ENCODE results near the gene IPP.
"Not testable (repeated sequence)": the region's sequence is repeated elsewhere in the genome, so short reads cannot be mapped to it uniquely, and the experiment has no call there.

The IPP gene

DNA sequence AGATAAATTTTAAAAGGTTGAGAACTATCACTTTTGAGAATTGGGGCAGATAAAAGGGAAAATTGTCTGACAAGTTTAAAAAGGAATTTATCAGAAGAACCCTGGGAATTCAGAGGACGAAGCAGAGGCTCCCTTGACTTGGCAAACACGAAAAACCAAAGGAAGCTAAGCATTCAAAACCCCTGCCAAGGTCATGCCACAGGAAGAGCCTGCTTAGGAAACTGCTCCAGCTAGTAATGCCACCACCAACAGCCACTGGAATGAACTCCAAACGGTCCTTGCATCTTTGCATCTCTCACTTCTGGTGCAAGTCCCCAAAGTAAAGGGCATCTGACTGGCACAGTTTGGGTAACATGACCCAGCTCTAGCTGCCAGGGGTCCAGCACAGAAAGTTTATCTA lies 71.3 kb downstream of the IPP start:
- no peak for DNase-seq

DNA sequence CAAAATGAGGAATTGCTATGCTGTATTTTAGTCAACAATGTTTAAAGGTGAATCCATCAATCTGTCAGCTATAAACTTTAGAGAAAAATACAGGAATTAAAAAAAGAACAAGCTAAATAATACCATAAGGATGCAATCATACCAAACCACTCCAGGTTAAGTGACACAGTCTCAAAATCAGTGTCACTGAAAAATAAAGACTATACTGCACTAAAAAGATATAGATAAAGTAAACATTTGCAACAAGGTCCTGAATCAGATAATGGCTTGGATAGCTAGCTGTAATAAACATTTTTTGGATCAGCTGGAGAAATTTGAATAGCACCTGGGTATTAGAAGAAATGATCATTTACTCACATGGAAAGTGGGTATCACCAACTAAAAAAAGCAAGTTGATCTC lies 72.0 kb downstream of the IPP start:
- no peak for DNase-seq

DNA sequence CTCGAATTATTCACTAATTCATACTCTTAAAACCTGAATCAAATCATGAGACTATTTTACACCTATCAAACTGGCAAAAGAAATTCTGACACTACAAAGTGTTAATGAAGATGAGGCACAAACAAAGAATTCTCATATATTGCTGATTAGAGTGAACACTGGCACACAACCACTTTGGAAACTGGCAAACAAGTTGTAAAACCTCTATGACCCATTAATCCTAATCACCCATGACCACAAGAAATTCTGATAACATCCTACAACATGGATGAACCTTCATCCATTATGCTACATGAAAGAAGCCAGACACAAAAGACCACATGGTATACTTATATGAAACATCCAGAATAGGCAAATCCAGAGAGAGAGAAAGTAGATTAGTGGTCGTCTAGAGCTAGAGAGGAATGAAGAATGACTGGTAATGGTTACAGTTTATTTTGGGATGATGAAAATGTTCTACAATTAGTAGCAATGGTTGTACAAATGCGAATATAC lies 72.7 kb downstream of the IPP start:
- no peak for DNase-seq

DNA sequence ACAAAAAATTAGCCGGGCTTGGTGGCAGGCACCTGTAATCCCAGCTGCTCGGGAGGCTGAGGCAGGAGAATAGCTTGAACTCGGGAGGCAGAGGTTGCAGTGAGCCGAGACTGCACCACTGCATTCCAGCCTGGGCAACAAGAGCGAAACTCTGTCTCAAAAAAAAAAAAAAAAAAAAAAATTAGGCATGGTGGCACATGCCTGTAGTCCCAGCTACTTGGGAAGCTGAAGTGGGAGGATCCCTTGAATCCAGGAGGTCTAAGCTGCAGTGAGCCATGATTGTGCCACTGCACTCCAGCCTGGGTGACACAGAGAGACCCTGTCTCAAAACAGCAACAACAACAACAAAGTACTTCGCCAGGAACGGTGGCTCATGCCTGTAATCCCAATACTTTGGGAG lies 73.9 kb downstream of the IPP start:
- DNase-seq: not testable (repeated sequence)

DNA sequence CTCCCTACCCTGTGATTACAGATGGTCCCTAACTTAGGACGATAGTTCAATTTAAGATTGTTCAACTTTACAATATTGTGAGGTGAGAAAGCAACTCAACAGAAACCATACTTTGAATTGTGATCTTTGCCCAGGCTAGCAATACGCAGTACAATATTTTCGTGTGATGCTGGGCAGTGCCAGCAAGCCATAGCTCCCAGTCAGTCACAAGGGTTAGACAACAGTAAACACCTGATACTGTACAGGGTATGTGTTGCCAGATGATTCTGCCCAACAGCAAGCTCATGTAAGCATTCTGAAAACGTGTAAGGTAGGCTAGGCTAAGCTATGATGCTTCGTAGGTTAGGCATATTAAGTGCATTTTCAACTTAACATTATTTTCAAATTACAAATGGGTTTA lies 76.0 kb downstream of the IPP start:
- DNase-seq: no peak

DNA sequence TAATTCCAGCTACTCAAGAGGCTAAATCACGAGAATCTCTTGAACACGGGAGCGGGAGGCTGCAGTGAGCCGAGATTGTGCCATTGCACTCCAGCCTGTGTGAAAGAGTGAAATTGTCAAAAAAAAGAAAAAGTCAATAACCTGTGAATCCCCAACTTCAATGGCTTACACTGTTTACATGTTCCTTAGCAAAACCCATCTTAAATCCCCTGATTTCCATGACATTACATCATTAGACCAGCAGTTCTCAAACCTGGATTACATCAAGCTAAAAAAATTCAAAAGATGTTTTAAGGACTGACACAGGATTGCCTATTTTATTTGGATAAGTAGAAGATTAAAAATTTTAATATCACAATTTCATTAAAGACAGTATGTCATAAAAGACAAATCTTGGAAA lies 76.5 kb downstream of the IPP start:
- DNase-seq: no peak

DNA sequence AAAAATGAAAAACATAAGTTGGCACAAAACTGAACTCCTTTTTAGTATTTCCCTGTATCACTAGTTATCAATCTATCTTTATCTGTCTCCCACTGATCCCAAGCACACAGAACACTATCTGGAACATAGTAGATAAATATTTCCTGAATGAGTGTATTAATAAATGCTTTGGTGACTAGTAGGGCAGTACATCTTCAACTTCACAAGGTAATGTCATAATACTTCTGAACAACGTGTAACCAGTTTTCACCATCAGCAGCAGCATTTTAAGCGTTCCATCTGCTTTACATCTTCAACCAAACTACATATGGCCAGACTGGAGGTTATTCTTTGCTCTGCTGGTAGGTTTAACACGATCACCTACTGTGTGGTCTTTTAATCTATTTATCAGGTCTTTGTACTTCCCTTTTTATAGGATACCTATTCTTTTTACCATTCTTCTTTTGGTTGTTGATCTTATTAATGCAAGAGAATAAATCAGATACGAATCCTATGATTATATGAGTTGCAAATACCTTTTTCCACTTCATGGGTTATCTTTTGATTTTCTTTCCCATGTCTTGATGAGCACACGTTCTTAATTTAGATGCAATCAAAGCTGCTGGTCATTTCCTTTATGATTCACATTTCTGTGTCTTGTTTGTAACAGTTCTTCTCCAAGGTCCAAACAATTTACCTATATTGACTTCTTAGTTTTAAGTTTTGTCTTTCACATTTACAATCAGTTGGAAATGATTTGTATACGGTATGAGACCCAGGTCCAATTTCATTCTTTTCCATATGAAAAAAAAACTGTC lies 80.4 kb downstream of the IPP start:
- DNase-seq: no peak

DNA sequence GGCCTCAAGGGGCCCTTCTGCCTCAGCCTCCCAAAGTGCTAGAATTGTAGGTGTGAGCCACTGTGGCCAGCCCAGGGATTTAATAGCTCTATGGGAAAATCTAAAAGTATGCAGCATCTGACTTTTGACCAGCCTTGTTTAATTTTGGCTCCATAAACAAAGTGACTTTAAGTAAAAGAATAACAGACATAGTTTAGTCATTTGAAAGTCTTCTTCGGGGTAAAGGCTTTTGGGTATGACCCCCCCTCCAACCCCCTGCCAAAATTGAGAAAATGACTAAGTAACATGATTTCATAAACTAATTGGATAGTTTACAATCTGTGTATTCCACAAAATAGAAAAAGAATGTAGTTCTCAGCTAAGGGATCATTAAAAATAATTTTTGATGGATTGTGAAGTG lies 81.1 kb downstream of the IPP start:
- DNase-seq: no peak

DNA sequence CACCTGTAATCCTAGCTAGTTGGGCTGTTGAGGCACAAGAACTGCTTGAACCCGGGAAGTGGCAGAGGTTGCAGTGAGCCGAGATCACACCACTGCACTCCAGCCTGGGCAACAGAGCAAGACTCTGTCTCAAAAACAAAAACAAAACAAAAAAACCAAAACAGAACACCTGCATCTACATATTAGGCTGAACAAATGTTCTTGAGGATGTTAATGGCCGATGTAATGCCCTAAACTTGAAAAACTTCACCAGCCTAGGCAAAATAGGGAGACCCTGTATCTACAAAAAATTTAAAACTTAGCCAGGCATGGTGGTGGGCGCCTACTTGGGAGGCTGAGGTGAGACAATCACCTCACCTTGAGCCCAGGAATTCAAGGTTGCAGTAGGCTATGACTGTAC lies 81.9 kb downstream of the IPP start:
- no peak for DNase-seq

DNA sequence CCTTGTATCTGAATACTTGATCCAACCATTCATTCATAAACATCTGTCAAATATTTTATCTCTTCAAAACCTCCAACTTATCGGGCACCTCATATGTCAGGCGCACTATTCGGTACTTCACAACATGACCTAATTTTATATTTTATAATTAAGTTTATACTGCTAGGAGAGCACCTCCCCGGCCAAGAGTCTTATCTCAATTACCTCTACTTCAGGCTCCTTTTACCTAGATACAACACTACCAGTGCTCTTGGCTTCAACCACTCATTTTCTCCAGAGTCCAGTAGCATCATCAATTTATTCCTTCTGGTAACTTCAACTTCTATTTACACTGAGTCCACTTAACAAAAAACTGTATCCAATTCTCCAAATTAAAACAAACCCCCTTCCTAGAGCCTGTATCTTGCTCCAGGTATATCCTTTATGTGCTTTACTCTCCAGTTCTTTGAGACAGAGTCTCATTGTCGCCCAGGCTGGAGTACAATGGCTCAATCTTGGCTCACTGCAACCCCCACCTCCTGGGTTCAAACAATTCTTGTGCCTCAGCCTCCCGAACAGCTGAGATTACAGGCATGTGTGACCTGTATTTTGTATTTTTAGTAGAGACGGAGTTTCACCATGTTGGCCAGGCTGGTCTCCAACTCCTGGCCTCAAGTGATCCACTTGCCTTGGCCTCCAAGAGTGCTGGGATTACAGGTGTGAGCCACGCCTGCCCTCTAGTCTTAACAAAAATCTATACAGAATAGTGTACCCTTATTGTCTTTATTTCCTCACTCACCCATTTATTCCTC lies 82.9 kb downstream of the IPP start:
- no peak for DNase-seq

DNA sequence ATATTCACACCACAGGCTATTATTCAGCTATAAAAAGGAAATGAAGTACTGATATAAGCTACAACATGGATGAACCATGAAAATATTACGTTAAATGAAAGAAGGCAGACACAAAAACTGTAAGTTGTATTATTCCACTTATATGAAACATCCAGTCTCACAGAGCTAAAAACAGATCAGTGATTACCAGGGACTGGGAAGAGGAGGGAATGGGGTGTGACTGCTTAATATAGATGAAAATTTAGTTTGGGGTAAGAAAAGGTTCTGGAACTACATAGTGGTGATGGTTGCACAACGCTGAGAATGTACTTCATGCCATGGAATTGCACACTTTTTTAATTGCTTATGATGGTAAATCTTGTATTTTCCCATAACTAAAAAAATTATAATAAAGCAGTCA lies 83.6 kb downstream of the IPP start:
- no peak for DNase-seq

DNA sequence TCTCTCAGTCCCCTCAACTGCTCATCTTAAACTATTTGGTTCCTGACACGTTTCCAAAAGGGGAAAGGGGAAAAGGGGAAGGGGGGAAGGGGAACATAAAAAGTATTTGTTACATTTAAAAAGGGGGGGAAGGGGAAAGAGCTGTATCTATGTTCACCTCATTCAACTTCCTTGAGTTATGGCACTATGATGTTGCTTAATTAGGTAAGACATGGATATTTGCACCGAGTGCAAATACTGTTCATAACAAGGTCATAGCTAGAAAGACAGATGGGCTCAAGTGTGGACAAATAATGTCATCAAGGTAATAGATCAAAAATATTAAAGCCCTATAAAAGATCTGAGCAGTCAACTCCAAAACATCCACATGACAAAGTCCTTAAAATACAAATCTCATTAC lies 90.1 kb downstream of the IPP start:
- no peak for DNase-seq

DNA sequence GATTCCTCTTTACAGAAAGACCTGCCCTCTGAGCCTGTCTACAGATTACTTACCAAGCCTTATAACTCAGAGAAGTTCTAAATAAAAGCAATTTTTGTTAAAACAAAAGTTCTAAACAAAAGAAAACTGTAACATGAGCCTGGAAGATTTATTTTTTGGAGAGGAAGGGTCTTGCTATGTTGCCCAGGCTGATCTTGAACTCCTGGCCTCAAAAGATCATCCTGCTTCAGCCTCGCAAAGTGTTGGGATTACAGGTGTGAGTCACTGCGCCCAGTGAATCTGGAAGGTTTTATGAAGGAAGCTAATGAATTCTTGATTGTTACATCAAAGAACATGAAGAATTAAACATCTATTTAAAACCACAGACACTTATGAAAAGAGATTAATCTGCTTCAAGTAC lies 91.2 kb downstream of the IPP start:
- no peak for DNase-seq

DNA sequence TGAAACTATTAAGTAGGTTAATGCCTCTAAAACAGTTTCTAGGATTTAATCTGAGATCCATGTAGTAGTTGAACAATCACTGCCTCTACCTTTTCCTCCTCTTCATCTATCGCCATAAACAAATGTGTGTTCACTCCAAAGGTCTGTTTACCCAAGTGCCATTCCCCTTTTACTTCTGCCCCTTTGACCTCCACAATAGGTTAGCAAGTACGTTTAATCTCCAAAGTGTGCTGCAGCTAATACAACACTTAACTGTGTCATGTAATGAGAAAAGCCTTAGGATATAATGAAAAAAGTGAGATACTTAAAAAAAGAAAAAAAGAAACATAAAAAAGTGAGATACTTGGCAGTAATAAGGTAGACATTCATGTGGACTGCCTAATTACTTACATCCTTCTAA lies 92.3 kb downstream of the IPP start:
- DNase-seq: no peak

DNA sequence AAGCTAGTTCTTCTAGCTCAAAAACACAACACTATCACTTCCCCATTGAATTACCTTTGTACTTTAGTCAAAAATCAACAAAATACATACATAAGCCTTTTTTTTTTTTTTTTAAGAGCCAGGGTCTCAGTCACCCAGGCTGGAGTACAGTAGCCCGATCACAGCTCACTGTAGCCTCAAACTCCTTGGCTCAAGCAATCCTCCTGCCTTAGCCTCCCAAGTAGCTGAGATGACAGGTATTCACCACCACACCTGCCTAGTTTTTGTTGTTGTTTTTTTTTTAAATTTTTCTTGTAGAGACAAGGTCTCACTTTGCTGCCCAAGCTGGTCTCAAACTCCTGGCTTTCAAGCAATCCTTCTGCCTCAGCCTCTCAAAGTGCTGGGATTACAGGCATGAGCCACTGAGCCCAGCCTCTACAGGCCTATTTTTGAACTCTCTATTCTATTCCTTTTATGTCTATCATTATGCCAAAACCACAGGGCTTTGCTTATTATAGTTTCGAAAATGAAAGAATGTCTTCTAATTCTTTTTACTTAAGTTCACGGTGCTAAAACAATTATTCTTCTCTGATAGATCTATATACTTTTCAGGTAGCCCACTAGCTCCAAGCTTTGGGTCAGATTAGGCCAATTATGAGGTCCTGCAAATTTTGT lies 93.8 kb downstream of the IPP start:
- DNase-seq: no peak

DNA sequence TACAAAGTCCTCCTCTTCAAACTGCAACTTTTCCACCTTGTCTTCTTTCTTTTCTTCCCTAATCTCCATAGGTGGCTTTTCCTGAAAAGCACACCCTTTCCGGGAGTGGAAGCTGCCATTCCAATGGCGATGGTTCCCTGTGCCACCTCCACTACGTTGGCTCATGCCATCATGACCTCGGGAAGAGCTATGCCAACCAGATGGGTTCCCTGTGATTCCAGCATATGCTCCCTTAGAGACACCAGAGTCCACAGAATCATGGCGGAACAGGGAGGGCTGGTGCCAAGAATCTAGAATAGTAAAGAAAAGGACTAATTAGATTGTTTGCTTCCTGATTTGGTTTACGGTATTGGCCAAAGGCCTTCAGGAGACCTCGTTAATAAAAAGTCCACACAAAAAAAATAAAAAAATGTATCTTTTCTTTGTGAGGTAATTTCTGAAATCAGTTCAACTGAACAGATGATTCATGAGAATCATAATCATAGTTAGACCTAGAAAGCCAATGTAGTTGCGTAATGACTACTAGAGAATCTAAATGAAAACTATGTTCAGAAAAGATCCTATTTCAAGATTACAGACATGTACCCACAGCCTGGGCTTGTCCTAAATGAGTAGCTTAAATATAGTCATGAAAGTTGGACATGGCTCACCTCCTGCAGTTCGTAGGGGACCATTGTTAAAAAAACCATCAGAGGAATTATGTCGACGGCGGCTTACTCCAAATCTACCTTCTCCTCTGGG lies 95.7 kb downstream of the IPP start:
- no peak for DNase-seq
